HepG2 (cell line): ENCODE data around the gene ROMO1. TPM values are rescaled to one million over a fixed set of nuclear protein-coding genes. Genes with fewer than 3 reads are reported as not detected.

ENCODE experiments used
- DPF2 ChIP-seq: sonication (generic); formaldehyde crosslinking; IDR thresholded peaks from 2 replicates; pipeline ENCODE4 v1.4.0; 2020; ENCODE audit warnings: mild to moderate bottlenecking, low read depth, missing genetic modification reagents, borderline replicate concordance
- NFYB ChIP-seq: sonication (generic); formaldehyde crosslinking; IDR thresholded peaks from 2 replicates; pipeline ENCODE4 v1.4.0; 2020; ENCODE audit warnings: missing genetic modification reagents
- NR2F2 ChIP-seq: IDR thresholded peaks from 2 replicates; pipeline ENCODE4 v1.6.1; 2012; ENCODE audit warnings: low read depth, inconsistent platforms, borderline replicate concordance
- RBAK ChIP-seq: sonication (generic); formaldehyde crosslinking; IDR thresholded peaks from 2 replicates; pipeline ENCODE4 v1.5.1; 2020; ENCODE audit warnings: mild to moderate bottlenecking, missing genetic modification reagents
- SRY ChIP-seq: sonication (generic); formaldehyde crosslinking; IDR thresholded peaks from 2 replicates; pipeline ENCODE4 v1.8.0; 2022; ENCODE audit warnings: mild to moderate bottlenecking, missing genetic modification reagents
- ZBTB7B ChIP-seq: sonication (generic); formaldehyde crosslinking; IDR thresholded peaks from 2 replicates; pipeline ENCODE4 v1.4.0; 2020; ENCODE audit warnings: missing genetic modification reagents
- ZNF138 ChIP-seq: sonication (generic); formaldehyde crosslinking; IDR thresholded peaks from 2 replicates; pipeline ENCODE4 v1.5.0; 2020; ENCODE audit warnings: mild to moderate bottlenecking, low read depth, missing genetic modification reagents
- ZNF407 ChIP-seq: sonication (generic); formaldehyde crosslinking; IDR thresholded peaks from one replicate; pipeline ENCODE4 v1.5.1; 2020; ENCODE audit warnings: mild to moderate bottlenecking, missing genetic modification reagents; ENCODE audit errors: not compliant biosample characterization
- ZNF780A ChIP-seq: sonication (generic); formaldehyde crosslinking; IDR thresholded peaks from 2 replicates; pipeline ENCODE4 v1.8.0; 2022; ENCODE audit warnings: mild to moderate bottlenecking, missing genetic modification reagents, moderate library complexity
- polyA plus RNA-seq, 8 experiments: library from polyadenylated mRNA; depleted of rRNA in 3 of 8; stranded (reverse) in 7 of 8; unstranded in 1 of 8; fragments of >200 nt; fragmentation: Illumina TruSeq in 4 of 8; extraction: Trizol in 4 of 8; gene quantifications; 2 replicates each; pipeline versions ENCODE4 v1.2.1 to v1.2.3, GENCODE V29; 2011 to 2016; ENCODE audit warnings: low read depth in 4 of 8, missing spikeins in 1 of 8, mixed read lengths in 1 of 8; ENCODE audit not compliant: insufficient read depth in 1 of 8
- total RNA-seq, 5 experiments: library from RNA; depleted of rRNA; stranded (reverse); fragments of >200 nt; fragmentation: Illumina TruSeq; extraction: Trizol; gene quantifications; 2 replicates each; pipeline ENCODE4 v1.2.3, GENCODE V29; 2016; ENCODE audit warnings: low read depth in 1 of 5

ROMO1 gene
- total and polyA plus RNA-seq, 2 of the 13 experiments (the other 11 are each of a cell fraction or from before 2014, with no cell fraction given): 636 to 755 TPM

GRCh38 chr20:35711588-35712209 lies 12.5 kb downstream of the ROMO1 start (continued):
- no peak for TF ChIP-seq ZNF407 (CRISPR knock-in tag)
- TF ChIP-seq NFYB (CRISPR knock-in tag): no peak
- TF ChIP-seq ZNF780A (CRISPR knock-in tag): no peak
- no peak for TF ChIP-seq NR2F2
- no peak for TF ChIP-seq ZBTB7B (CRISPR knock-in tag)
- TF ChIP-seq DPF2 (CRISPR knock-in tag): no peak
- no peak for TF ChIP-seq RBAK (CRISPR knock-in tag)
- no peak for TF ChIP-seq ZNF138 (CRISPR knock-in tag)
- TF ChIP-seq SRY (CRISPR knock-in tag): no peak
